LNCAP (cell line): ENCODE results near the gene MAP3K14.

Experiments
- CTCF ChIP-seq: fragments of 450-650 bp; IDR thresholded peaks from 2 replicates; pipeline ENCODE4 v1.5.1; 2017; ENCODE audit warnings: mild to moderate bottlenecking

The MAP3K14 gene

GRCh38 chr17:45312477-45313420 is 4.1 kb downstream of the MAP3K14 start:
- TF ChIP-seq CTCF, result no peak

- no peak for TF ChIP-seq CTCF
Measured at GRCh38 chr17:45311760-45312476, 4.9 kb downstream of the MAP3K14 start.

GRCh38 chr17:45311401-45311759 is 5.4 kb downstream of the MAP3K14 start:
- TF ChIP-seq CTCF, result no peak

GRCh38 chr17:45310380-45311324 is 6.2 kb downstream of the MAP3K14 start:
- TF ChIP-seq CTCF, result no peak

GRCh38 chr17:45309400-45309799 is 7.4 kb downstream of the MAP3K14 start:
- no peak for TF ChIP-seq CTCF

DNA sequence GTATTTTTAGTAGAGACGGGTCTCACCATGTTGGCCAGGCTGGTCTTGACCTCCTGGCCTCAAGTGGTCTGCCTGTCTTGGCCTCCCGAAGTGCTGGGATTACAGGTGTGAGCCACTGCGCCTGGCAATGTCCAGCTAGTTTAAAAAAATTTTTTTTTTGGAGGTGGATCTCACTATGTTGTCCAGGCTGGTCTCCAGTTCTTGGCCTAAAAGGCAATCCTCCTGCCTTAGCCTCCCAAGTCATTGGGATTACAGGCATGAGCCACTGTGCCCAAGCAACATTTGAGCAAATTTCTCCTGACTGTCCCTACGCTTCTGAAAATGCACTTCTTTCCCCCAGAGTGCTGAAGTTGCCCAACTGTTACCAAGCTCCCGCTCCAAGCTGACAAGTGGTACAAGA is 8.0 kb downstream of the MAP3K14 start:
- TF ChIP-seq CTCF, result no peak

- TF ChIP-seq CTCF, result no peak
Measured at GRCh38 chr17:45308016-45308365, 8.8 kb downstream of the MAP3K14 start.
